Measurements from ENCODE around the gene SUPT7L. TPM values are rescaled to one million over a fixed set of nuclear protein-coding genes. Genes with fewer than 3 reads are reported as not detected.

Gene SUPT7L
- polyA plus RNA-seq, 1 donor (not counting 4 experiments of a cell fraction or from before 2014, with no cell fraction given): 39.8 TPM

DNA sequence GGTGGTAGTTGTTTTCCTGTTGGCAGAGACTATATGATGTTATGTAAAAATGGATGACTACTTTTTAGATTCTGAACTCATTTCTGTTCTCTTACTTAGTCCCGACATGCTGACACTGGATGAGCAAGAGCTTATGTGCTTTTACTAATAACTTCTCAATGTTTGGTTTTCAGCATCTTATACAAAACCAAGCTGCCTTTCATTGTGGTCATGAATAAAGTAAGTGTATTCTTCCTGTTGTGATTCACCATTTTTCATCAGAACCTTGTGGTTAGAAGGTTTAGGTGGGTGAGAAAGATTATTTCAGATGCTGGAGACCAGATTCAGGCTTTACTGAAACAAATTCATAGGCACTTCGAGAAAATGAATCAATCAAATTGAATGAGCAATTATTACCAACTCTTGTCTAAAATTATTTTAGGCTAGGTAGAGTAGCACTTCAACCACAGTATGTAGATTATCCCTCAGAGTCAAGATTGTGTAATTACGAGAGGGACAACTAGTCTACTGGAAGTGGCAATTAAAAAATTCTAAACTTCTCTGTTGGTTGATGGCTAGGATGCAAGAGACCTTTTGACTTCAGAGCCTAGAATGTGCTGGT, 25.3 kb downstream of the SUPT7L start:
- H4K20me1 ChIP-seq (ENCODE audit: control insufficient read depth, extremely low read depth, insufficient read depth, low read length): no peaks in the 10 kb centered on the region
- peak overlapping the region in 2 of 3 experiments; percentile 13 to 45 for H3K4me3 ChIP-seq (ENCODE audit: control insufficient read depth in 2 of 3, extremely low read depth in 1 of 3, insufficient read depth in 2 of 3, low read depth in 1 of 3, low read length in 3 of 3)
- H3K27me3 ChIP-seq (ENCODE audit: control insufficient read depth, extremely low read depth, insufficient read depth, low read length): no peaks in the 10 kb centered on the region
- peak; percentile 88 for DNase-seq (ENCODE audit: low read depth, low spot score)
- TF ChIP-seq, protein P1, sequence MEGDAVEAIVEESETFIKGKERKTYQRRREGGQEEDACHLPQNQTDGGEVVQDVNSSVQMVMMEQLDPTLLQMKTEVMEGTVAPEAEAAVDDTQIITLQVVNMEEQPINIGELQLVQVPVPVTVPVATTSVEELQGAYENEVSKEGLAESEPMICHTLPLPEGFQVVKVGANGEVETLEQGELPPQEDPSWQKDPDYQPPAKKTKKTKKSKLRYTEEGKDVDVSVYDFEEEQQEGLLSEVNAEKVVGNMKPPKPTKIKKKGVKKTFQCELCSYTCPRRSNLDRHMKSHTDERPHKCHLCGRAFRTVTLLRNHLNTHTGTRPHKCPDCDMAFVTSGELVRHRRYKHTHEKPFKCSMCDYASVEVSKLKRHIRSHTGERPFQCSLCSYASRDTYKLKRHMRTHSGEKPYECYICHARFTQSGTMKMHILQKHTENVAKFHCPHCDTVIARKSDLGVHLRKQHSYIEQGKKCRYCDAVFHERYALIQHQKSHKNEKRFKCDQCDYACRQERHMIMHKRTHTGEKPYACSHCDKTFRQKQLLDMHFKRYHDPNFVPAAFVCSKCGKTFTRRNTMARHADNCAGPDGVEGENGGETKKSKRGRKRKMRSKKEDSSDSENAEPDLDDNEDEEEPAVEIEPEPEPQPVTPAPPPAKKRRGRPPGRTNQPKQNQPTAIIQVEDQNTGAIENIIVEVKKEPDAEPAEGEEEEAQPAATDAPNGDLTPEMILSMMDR (optimal IDR thresholded peaks at IDR 0.05 in 1 of 3, IDR thresholded peaks at IDR 0.05 in 1 of 3, conservative IDR thresholded peaks at IDR 0.05 in 1 of 3; ENCODE audit: extremely low read depth in 1 of 3, insufficient read depth in 2 of 3, low read length in 3 of 3): no peak
- no peak for TF ChIP-seq EZH2 (IDR thresholded peaks at IDR 0.05; ENCODE audit: low read length)
- H3K9ac ChIP-seq (ENCODE audit: control insufficient read depth, extremely low read depth, insufficient read depth, low read length): peak overlapping the region; percentile 39
- H3K79me2 ChIP-seq (ENCODE audit: control insufficient read depth, insufficient read depth, low read length): no peaks in the 10 kb centered on the region
- H3K36me3 ChIP-seq (ENCODE audit: control insufficient read depth in 2 of 2, extremely low read depth in 1 of 2, insufficient read depth in 2 of 2, low read length in 2 of 2): peaks cover 22 to 34% of the 10 kb centered on the region in 2 experiments
- H3K4me2 ChIP-seq (ENCODE audit: control insufficient read depth, extremely low read depth, insufficient read depth, low read depth, low read length): peak overlapping the region; percentile 61
- no peak overlapping the region for H2AFZ ChIP-seq (ENCODE audit: control insufficient read depth, low read length)
- dilution Hi-C loops (cut with MboI; ENCODE audit: extremely low pct_ligation_motif_present, low sequenced_read_pairs): no loop called here
- peak; percentile 90 for FAIRE-seq
- H3K9me3 ChIP-seq (ENCODE audit: control insufficient read depth, low read depth, low read length): no peaks in the 10 kb centered on the region
- no peaks in the 10 kb centered on the region for H3K9me1 ChIP-seq (ENCODE audit: control insufficient read depth, extremely low read depth, insufficient read depth, low read length)
- H3K27ac ChIP-seq (ENCODE audit: control insufficient read depth, insufficient read depth, low read length): peak overlapping the region; percentile 84
- peaks cover 26% of the 10 kb centered on the region for H3K4me1 ChIP-seq (ENCODE audit: control insufficient read depth, extremely low read depth, insufficient read depth, low read length)

DNA sequence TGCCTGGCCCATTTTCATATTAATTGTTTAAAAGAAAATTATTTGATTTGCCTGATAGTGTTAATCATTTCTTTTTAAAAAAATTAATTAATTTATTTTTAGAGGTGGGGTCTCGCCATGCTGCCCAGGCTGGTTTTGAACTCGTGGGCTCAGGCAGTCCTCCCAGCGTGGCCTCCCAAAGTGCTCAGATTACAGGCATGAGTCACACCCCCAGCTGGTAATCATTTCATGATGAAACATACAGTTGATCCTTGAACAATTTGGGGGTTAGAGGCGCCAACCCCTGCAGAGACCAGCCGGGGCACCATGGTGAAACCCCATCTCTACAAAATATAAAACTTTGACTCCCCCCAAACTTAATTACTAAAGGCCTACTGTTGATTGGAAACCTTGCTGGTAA, 26.6 kb downstream of the SUPT7L start:
- FAIRE-seq: no peak

More for the DNA sequence above, 26.6 kb downstream of the SUPT7L start:
- no peak overlapping the region for H2AFZ ChIP-seq (ENCODE audit: control insufficient read depth, low read length)
- H3K9me1 ChIP-seq (ENCODE audit: control insufficient read depth, extremely low read depth, insufficient read depth, low read length): no peaks in the 10 kb centered on the region
- H3K9me3 ChIP-seq (ENCODE audit: control insufficient read depth, low read depth, low read length): no peaks in the 10 kb centered on the region
- TF ChIP-seq, protein P1 (optimal IDR thresholded peaks at IDR 0.05 in 1 of 3, IDR thresholded peaks at IDR 0.05 in 1 of 3, conservative IDR thresholded peaks at IDR 0.05 in 1 of 3; ENCODE audit: extremely low read depth in 1 of 3, insufficient read depth in 2 of 3, low read length in 3 of 3): no peak
- TF ChIP-seq EZH2 (IDR thresholded peaks at IDR 0.05; ENCODE audit: low read length): no peak
- peak overlapping the region; percentile 8 for H3K27ac ChIP-seq (ENCODE audit: control insufficient read depth, insufficient read depth, low read length)
- DNase-seq (ENCODE audit: low read depth, low spot score): no peak
- H3K36me3 ChIP-seq (ENCODE audit: control insufficient read depth in 2 of 2, extremely low read depth in 1 of 2, insufficient read depth in 2 of 2, low read length in 2 of 2): peaks cover 29 to 38% of the 10 kb centered on the region in 2 experiments
- H3K4me3 ChIP-seq (ENCODE audit: control insufficient read depth in 2 of 3, extremely low read depth in 1 of 3, insufficient read depth in 2 of 3, low read depth in 1 of 3, low read length in 3 of 3): no peak overlapping the region
- H4K20me1 ChIP-seq (ENCODE audit: control insufficient read depth, extremely low read depth, insufficient read depth, low read length): no peaks in the 10 kb centered on the region
- no peaks in the 10 kb centered on the region for H3K27me3 ChIP-seq (ENCODE audit: control insufficient read depth, extremely low read depth, insufficient read depth, low read length)
- H3K4me1 ChIP-seq (ENCODE audit: control insufficient read depth, extremely low read depth, insufficient read depth, low read length): peaks cover 26% of the 10 kb centered on the region
- no peaks in the 10 kb centered on the region for H3K79me2 ChIP-seq (ENCODE audit: control insufficient read depth, insufficient read depth, low read length)
- H3K4me2 ChIP-seq (ENCODE audit: control insufficient read depth, extremely low read depth, insufficient read depth, low read depth, low read length): no peak overlapping the region
- dilution Hi-C loops (cut with MboI; ENCODE audit: extremely low pct_ligation_motif_present, low sequenced_read_pairs): no loop called here
- no peak overlapping the region for H3K9ac ChIP-seq (ENCODE audit: control insufficient read depth, extremely low read depth, insufficient read depth, low read length)

Data from keratinocyte (primary cell).